GM12875 (cell line): ENCODE measurements around the gene NEDD4.

Source experiments
- H3K4me3 ChIP-seq: one replicate; pipeline ENCODE4 v1.5.1; 2011; ENCODE audit warnings: low read depth, low read length, control low read depth
- TF ChIP-seq, protein P1 (sequence below): IDR thresholded peaks from 2 replicates; pipeline ENCODE4 v1.5.1; 2011; ENCODE audit warnings: low read depth, mild to moderate bottlenecking, control low read depth, inconsistent platforms, low read length, moderate library complexity, borderline replicate concordance; ENCODE audit not compliant: insufficient read depth

The NEDD4 gene

DNA sequence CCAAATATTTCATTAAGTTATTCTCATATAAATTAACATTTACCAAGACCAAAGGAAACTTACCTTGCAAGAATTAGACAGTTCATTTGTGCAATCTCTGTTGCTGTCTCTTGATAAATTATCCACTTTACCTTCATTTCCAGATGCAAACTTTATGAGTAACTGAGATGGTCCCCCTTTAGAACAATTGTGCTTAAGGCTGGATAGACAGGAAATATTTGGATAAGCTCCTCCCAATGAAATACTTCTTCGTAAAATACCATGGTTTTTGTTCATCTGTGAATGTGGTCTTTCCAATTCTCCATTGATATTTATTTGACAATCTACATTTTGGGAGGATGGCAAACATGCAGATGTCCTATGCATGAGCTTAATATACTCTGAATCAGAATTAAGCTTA lies 78.2 kb downstream of the NEDD4 start:
- H3K4me3 ChIP-seq = no peak overlapping the region
- TF ChIP-seq, protein P1, sequence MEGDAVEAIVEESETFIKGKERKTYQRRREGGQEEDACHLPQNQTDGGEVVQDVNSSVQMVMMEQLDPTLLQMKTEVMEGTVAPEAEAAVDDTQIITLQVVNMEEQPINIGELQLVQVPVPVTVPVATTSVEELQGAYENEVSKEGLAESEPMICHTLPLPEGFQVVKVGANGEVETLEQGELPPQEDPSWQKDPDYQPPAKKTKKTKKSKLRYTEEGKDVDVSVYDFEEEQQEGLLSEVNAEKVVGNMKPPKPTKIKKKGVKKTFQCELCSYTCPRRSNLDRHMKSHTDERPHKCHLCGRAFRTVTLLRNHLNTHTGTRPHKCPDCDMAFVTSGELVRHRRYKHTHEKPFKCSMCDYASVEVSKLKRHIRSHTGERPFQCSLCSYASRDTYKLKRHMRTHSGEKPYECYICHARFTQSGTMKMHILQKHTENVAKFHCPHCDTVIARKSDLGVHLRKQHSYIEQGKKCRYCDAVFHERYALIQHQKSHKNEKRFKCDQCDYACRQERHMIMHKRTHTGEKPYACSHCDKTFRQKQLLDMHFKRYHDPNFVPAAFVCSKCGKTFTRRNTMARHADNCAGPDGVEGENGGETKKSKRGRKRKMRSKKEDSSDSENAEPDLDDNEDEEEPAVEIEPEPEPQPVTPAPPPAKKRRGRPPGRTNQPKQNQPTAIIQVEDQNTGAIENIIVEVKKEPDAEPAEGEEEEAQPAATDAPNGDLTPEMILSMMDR = no peak

DNA sequence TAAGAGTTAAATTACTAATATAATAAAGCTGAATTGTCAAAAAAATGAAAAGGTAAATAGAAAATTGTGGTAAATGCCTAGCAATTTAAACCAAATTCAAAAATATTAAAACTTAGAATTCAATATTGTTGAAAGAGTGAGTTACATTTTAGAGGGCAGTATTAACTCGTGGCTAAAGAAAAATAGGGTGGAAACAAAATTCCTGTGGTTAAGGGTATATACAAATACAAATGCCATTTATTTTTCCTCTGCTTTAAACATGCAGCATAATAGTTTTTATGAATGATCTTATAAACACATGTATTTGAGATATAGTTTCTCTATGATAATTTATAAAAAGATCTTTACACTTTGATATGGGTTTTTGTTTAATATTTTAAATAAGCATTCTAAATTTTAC lies 79.0 kb downstream of the NEDD4 start:
- no peak overlapping the region for H3K4me3 ChIP-seq
- TF ChIP-seq, protein P1 = no peak

DNA sequence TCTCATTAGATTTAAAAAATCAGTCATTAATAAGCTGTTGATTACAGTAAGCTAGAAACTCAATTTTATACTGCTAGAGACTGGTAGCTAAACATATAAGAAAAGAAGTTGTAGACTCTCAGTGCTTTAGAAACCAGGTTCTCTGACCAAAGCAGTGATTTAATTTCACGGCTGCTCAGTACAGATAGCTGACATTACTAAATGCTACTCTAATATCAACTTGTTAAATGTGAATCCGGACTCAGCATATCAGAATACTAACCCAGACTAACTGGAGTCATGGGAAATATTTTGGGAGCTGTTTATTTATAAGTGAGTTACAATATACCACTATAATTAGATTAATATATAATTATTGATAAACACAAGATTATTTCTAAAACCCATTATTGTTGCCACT lies 80.4 kb downstream of the NEDD4 start:
- TF ChIP-seq, protein P1 = no peak

DNA sequence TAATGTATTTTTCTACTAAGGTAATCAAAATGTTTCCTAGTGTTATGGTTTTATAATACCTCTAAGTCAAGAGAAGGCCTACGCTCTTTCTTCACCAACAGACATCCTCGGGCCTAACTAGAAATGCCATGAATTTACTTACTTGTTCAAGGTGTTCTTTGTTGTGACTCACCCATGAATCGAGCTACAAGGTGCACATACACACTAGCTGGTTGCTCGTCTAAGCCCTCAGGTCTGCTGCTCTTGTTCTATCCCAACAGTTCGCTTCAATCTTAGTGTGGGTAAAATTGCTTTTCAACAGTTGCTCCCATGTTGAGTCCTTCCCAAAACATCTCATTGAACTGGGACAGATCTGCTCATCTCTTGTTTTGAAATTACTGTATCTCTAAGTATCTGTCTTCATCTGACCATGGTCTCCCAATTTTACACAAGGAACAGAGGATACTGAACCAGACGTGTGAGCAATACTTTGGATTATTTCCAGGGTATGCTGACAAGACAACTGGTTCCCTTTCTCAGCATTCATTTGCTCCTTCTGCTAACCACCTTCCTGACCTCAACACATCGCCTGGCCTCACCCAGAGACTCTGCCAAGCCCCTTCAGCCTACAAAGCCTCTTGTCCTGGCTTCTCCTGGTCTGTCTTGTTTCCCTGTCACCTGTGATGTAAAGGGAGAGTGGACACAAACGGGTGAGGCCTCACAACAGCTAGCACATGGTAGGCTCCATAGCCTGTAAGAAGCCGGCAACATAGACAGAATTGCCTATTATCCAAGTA lies 84.2 kb downstream of the NEDD4 start:
- TF ChIP-seq, protein P1 = no peak
- H3K4me3 ChIP-seq = no peak overlapping the region

More for the DNA sequence above, 80.4 kb downstream of the NEDD4 start:
- no peak overlapping the region for H3K4me3 ChIP-seq

DNA sequence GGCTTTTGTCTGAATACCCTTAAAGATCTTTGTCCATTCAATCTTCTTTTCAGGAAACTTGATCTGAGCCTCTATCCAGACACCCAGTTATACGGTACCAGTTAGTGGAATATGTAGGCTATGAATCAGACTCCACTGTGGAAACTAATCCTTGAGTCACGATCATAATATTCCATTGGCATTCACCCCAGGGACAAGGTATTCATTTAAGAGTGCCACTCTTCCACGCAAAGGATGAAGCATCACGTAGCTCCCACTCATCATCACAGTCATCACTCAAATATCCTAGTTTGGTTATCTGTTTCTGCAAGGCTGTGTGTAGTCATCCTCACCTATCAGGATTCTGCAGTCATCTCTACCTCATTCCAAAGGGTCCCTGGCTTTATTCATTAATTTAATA lies 85.6 kb downstream of the NEDD4 start:
- H3K4me3 ChIP-seq = no peak overlapping the region
- TF ChIP-seq, protein P1 = no peak

DNA sequence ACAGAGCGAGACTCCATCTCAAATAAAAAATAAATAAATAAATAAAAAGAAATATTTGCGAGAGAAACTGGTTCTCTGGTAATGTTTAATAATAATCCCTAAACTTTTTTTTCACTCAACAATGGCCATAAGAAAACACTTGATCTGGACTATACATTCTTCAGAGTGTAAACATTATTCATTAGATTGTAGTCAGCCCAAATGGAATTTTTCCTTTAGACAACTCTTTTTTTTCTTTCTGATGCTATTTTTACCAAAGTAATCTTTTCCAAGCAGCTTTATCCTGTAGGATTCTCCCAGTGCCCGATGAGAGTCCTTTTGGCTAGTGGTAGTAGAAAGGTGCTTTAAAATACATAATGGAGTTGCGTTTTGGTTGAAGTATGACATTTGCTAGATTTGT lies 90.4 kb downstream of the NEDD4 start:
- no peak overlapping the region for H3K4me3 ChIP-seq
- TF ChIP-seq, protein P1 = no peak

DNA sequence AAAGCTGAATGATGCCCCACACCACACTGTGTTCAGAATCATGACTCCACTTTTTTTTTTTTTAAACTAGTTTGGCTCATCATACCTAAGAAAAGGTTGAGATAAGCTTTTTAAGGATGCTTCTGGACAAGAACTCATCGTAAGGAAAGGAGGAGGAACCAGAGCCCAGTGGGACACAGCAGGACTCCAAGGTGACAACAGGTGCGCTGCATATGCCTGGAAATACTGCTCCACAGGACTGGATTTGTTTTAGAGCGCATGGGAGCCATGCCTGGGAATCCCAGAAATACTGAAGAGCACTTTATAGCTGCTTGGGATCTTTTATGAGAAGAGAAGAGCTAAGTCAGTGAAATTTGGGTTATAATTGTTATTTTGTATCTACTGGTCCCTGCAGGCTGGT lies 93.4 kb downstream of the NEDD4 start:
- H3K4me3 ChIP-seq = no peak overlapping the region
- TF ChIP-seq, protein P1 = no peak
